Measurements from ENCODE around the gene MALAT1.

DNA sequence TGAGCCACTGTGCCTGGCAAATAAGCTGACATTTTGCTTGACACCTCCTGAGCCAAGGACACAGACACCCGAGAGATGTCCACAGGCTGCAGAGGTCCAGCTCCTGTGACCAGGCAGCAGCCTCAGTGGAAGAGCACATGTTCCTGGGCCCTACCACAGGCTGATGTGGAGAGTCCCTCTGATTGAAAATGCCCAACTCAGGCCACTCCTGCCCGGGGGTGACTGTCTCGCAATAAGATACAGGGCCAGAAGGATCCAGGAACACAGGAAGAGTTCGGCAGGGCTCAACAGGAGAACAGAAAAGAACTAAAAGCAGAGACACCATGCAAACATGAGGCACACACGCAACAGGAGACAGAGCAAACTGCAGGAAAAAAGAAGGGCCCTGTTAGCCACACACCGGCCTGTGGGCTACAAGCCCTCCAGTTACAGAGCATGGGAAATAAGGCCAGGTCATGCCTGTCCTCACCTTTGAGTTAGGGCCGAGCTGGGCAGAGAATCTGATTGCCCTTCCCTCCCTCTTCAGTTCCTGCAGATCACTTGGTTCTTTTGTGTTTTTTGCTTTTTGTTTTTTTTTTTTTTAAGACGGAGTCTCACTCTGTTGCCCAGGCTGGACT lies 28.3 kb upstream of the MALAT1 start:
- TF ChIP-seq FOXK2 (IDR thresholded peaks at IDR 0.05) (no peak), ARNT (IDR thresholded peaks at IDR 0.05) (no peak)
